Pancreas (tissue), 10 donors: ENCODE measurements around the gene EXOG. TPM values are rescaled to one million over a fixed set of nuclear protein-coding genes. Genes with fewer than 3 reads are reported as not detected.

Experiments used
- ATAC-seq, 4 donors: fragments of 200-7000 bp; cut with Tn5 transposase; one replicate each; pipeline versions ENCODE4 v1.8.0 to v1.9.1; 2020; ENCODE audit warnings: mild to moderate bottlenecking in 4 of 4, moderate library complexity in 4 of 4
- DNase-seq, 6 donors: peaks; one replicate each; pipeline ENCODE4 v3.0.0-alpha.2; 2020
- FAIRE-seq: peaks from 2 replicates; lab custom pipeline; 2012; peaks lifted over from hg19 to GRCh38; lab: Jason Lieb, UNC
- H3K27ac ChIP-seq, 4 donors: fragments of 200-600 bp; sonication (generic); 1 replicate in 3 of 4; 2 replicates in 1 of 4; pipeline versions ENCODE4 v1.5.0 to v1.8.0; 2020
- H3K27me3 ChIP-seq, 4 donors: fragments of 200-600 bp; one replicate each; pipeline ENCODE4 v1.8.0; 2021
- H3K36me3 ChIP-seq, 3 donors: fragments of 200-600 bp; sonication (generic) in 1 of 3; one replicate each; pipeline versions ENCODE4 v1.5.0 to v1.8.0; 2020 to 2021
- H3K4me1 ChIP-seq, 3 donors: fragments of 200-600 bp; one replicate each; pipeline ENCODE4 v1.8.0; 2021
- H3K4me3 ChIP-seq, 4 donors: fragments of 200-600 bp; sonication (generic) in 2 of 4; one replicate each; pipeline versions ENCODE4 v1.5.0 to v1.8.0; 2020 to 2021
- H3K9me3 ChIP-seq, 4 donors: fragments of 200-600 bp; one replicate each; pipeline ENCODE4 v1.8.0; 2021
- CTCF ChIP-seq, 4 donors: fragments of 200-600 bp; sonication (generic) in 3 of 4; IDR thresholded peaks; one replicate each; pipeline versions ENCODE4 v1.5.0 to v1.8.0; 2021; ENCODE audit warnings: antibody characterized with exemption in 4 of 4
- WGBS, 2 donors: extraction: QIAGEN DNeasy Blood & Tissue Kit; methylation state at CpG; one replicate each; pipeline ENCODE4 v1.1.7; 2013; 5-methylcytosine and 5-hydroxymethylcytosine counted together
- intact Hi-C, 3 donors: fragments of 100-400 bp; cut with DNase I; formaldehyde crosslinking; loops; one replicate each; pipeline versions ENCODE4 v1.11.1 to v1.14.2; 2022
- polyA plus RNA-seq, 2 donors: library from polyadenylated mRNA; stranded (reverse); fragments of 200-250 nt; gene quantifications; one replicate each; pipeline ENCODE4 v1.2.3, GENCODE V29; 2013
- total RNA-seq, 6 donors: library from RNA; stranded (reverse); fragmentation: NEBNext Ultra II Directional in 4 of 6; extraction: Animal tissue kit (Norgen Biotek cat#: 25700) in 4 of 6; gene quantifications; one replicate each; pipeline versions ENCODE4 v1.2.1 to v1.2.4, GENCODE V29; 2021 to 2023
- donor health status: healthy with polysubstance abuse.
- donor health status: DM: no; HTN: no; CAD: no; lungs with moderate emphysema.
- donor health status: DM: no; HTN: no; CAD: no.
- donor health status: control.
- donor health status: control.
- donor health status: Bipolar disorder and iron deficiency.
- donor health status: DM: yes; HTN: yes; CAD: no.
- donor health status: DM: no; HTN: no; CAD: no.
- donor health status: DM: no; HTN: no; CAD: no.
- donor health status: DM: yes; HTN: yes; CAD: no.

Gene EXOG
- total and polyA plus RNA-seq, 8 donors = 3.7 to 10.3 (median 4.6) TPM

- WGBS, 2 donors = 76 to 91% methylated on average over 4 of the region's 4 CpGs
- intact Hi-C loops = no loop called here
- Histone ChIP-seq H3K27me3 (no peaks in the 10 kb centered on the region), H3K27ac (no peak overlapping the region), H3K4me3 (no peak overlapping the region), H3K36me3 (no peaks in the 10 kb centered on the region), H3K9me3 (no peaks in the 10 kb centered on the region), H3K4me1 (no peaks in the 10 kb centered on the region)
- FAIRE-seq (no peak), ATAC-seq (no peak), DNase-seq (no peak)
- TF ChIP-seq CTCF (IDR thresholded peaks at IDR 0.05) = no peak
Observed at GRCh38 chr3:38545983-38546382, 49.8 kb downstream of the EXOG start.

- H3K4me1 ChIP-seq = no peaks in the 10 kb centered on the region
- TF ChIP-seq CTCF (IDR thresholded peaks at IDR 0.05) = no peak
- H3K27me3 ChIP-seq = no peaks in the 10 kb centered on the region
- H3K27ac ChIP-seq = no peak overlapping the region
- no peak overlapping the region for H3K4me3 ChIP-seq
- DNase-seq = peak in 1 of 6 donors; percentile 46
- intact Hi-C loops = no loop called here
- H3K36me3 ChIP-seq = no peaks in the 10 kb centered on the region
- FAIRE-seq = no peak
- no peak for ATAC-seq
- whole genome bisulfite sequencing, 2 donors = 63 to 67% methylated on average over 17 of the region's 17 CpGs
- no peaks in the 10 kb centered on the region for H3K9me3 ChIP-seq
Observed at GRCh38 chr3:38548154-38548931, 52.2 kb downstream of the EXOG start.

GRCh38 chr3:38549082-38549481 lies 52.9 kb downstream of the EXOG start:
- no peak for DNase-seq
- no peak overlapping the region for H3K27ac ChIP-seq
- intact Hi-C loops = no loop called here
- no peak for ATAC-seq
- H3K4me1 ChIP-seq = no peaks in the 10 kb centered on the region
- H3K4me3 ChIP-seq = no peak overlapping the region
- TF ChIP-seq CTCF (IDR thresholded peaks at IDR 0.05) = no peak
- 82 to 85% methylated on average over 9 of the region's 9 CpGs for WGBS, 2 donors
- no peaks in the 10 kb centered on the region for H3K9me3 ChIP-seq
- FAIRE-seq = no peak
- H3K27me3 ChIP-seq = no peaks in the 10 kb centered on the region
- no peaks in the 10 kb centered on the region for H3K36me3 ChIP-seq

GRCh38 chr3:38549486-38549885 lies 53.3 kb downstream of the EXOG start:
- no peak for FAIRE-seq
- H3K9me3 ChIP-seq = no peaks in the 10 kb centered on the region
- no peaks in the 10 kb centered on the region for H3K27me3 ChIP-seq
- intact Hi-C loops = no loop called here
- no peaks in the 10 kb centered on the region for H3K36me3 ChIP-seq
- DNase-seq = no peak
- no peak overlapping the region for H3K4me3 ChIP-seq
- ATAC-seq = no peak
- WGBS, 2 donors = 73 to 88% methylated on average over 7 of the region's 7 CpGs
- H3K27ac ChIP-seq = no peak overlapping the region
- H3K4me1 ChIP-seq = no peaks in the 10 kb centered on the region
- TF ChIP-seq CTCF (IDR thresholded peaks at IDR 0.05) = no peak
